ENCODE measurements around the gene ZDHHC17. TPM values are rescaled to one million over a fixed set of nuclear protein-coding genes. Genes with fewer than 3 reads are reported as not detected.
A peak's percentile ranks its signal among the peaks of the same experiment; 100 is the strongest.

Gene ZDHHC17
- total RNA-seq, 1 experiment from 2014 or later = 15.5 TPM

DNA sequence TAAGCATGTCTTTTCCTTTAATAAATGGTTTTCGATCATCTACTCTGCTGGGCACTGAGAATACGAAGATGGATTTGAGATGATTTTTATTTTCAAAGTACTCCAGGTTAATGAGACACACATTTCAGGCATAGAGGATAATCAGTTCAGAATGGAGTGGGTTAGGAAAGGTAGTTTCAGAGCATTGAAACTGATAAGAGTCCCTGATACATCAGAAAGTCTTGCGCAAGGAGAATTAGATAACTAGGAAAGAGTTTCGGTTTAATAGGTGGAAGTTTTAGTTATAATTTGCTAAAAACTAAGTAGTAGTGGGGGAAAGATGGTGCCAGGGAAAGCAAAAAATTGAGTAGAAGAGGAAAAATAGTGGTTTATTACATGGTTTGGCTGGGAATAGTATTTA, 50.1 kb downstream of the ZDHHC17 start:
- no peak for DNase-seq (ENCODE audit: low read depth)

DNA sequence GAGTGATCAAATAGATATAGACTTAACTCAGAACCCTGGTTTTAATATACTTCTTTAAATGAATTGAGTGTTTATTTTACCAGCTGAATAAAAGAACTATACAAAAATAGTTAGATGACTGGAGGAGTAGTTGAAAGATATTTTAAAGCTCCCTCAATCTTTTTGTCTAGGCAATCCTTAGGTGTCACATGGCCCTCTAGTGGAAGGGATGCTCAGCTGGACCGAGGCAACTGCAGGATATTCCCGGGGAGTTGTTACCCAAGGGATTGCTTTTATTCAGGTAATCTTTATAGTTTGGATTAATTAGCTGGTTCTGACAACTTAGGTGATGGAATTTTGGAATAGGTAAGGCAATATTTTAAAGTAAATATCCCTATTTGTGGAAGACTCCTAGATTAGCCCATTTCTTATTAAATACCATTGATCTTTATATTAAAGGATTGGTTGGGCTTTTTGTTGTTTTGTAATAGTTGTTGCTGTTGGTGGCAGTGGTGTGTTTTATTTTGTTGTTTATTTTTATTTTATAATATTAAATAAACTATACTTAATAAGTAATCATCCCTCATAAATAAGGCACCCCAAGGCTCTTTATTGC, 57.1 kb downstream of the ZDHHC17 start:
- DNase-seq (ENCODE audit: low read depth) = peak; percentile 27

DNA sequence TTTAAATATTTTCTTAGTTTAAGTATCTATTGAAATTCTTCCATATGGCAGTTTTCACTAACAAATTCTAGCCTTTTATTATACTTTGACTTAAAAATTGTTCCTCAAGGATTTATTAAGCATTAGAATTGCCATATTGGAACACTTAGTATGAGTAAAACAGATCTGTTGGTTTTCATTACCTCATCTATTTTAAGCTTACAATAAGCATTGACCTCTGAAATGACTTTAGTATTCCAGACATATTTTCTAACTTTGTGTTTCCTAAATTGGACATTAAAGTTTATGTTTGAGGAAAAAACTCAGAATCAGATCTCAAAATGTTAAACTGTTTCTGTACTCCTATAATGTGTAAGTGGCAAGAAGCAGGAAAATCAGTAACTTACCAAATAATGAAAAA, 66.5 kb downstream of the ZDHHC17 start:
- DNase-seq (ENCODE audit: low read depth) = no peak

DNA sequence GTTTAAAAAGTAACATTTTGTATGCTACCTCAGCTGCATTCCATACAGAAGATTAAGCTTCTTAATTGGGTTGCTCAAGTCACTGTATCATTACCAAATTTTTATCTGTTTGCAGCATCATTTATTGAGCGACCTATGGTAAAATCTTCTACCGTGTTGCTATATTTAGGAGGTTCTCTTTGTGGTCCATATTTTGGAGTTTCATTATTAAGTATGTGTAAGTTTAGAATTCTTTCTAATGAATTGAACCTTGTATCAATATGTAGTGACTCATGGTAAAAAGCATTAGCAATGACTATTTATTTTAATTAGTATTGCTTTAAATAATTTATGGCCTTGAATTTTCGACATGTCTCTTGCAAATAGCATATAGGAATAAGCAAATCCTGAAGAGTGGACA, 72.7 kb downstream of the ZDHHC17 start:
- DNase-seq (ENCODE audit: low read depth) = no peak

DNA sequence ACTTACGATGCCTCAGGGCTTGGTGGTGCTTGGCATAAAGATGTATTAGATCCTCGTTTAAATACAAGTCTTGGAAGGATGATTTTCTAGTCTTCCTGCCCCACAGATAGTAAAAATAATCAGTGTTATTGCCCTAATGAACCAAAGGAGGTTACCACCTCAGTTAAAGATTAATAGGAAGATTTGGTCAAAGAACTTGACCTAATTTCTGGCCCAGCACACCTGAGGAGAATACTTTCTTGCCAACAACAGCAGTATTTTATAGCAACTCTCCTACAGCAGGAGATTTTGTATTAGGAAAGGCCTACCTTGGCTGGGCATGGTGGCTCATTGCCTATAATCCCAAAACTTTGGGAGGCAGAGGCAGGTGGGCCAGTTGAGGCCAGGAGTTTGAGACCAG, 83.3 kb downstream of the ZDHHC17 start:
- no peak for DNase-seq (ENCODE audit: low read depth)

DNA sequence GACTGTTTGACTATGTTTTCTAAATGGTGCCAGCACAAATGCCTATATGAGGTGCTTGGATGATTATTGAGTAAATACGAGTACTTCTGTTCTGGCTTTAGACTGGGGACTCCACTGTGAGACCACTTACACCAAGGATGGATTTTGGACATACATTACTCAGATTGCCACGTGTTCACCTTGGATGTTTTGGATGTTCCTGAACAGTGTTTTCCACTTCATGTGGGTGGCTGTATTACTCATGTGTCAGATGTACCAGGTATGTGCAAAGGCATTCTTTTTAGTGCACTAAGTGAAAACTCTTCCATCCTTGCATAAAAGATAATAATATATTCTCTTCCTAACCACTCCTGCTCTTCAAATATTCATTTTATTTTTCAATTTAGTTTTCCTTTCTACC, 84.2 kb downstream of the ZDHHC17 start:
- DNase-seq (ENCODE audit: low read depth) = no peak

DNA sequence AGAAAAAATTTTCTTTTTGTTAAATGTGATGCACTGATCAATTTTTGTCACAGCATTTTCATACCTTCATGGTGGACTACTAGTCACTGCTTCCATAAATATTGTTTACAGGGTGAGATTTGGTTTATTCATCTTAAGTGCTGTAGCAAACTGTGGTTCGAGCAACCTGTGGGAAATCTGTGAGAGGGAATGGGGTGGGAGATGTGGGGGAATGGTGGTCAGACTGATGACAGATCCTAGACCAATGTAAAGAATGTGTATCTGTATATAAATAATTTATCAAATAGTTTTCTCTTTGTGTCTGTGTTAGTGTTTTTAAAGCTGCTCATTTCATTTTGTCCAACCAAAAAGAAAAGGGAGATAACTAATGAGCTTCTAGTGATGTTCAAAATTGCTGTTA, 88.2 kb downstream of the ZDHHC17 start:
- DNase-seq (ENCODE audit: low read depth) = no peak

DNA sequence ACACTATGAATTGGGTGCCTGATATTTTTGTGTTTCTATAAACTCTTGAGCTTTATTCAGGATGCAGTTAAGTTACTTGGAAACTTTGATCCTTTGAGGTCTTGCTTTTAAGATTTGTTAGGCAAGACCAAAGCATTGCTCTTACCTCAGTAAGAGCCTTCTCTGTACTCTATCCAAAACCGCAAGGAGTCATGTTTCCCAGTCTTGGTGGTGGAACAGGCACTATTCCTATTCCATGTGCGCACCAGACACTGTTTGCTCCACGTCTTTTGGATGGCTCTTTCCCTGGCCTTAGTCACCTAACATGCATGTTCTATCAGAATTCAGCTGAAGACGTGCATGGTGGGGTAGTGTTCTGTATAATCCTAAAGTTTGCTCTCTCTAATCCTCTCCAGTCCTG, 91.4 kb downstream of the ZDHHC17 start:
- DNase-seq (ENCODE audit: low read depth) = no peak

DNA sequence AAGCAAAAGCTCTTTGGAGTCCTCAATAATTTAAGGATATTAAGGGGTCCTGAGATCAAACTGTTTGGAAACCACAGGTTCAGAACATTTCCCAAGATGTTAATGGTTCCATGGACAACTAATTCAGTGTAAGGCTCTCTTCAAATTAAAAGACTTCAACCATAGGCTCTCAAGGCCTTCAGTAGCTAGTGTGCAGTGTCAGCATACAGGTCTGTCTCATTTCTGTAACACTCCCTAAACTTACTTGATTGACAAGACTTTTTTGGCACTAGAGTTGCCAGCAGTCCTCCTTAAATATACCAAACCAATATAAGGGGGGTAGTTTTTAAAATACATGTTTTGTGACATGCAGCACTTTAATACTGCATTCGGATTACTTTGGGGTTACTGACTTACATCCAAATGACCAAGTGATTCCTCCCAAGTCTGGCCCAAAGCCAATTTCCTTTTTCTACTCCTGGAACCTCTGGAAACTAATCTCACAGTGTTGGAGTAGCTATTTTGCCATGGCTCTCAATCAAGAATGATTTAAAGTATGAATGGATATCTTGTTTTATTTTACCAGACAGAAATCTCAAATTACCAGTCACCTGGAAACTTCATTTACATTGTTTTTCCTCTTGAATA, 92.2 kb downstream of the ZDHHC17 start:
- no peak for DNase-seq (ENCODE audit: low read depth)

DNA sequence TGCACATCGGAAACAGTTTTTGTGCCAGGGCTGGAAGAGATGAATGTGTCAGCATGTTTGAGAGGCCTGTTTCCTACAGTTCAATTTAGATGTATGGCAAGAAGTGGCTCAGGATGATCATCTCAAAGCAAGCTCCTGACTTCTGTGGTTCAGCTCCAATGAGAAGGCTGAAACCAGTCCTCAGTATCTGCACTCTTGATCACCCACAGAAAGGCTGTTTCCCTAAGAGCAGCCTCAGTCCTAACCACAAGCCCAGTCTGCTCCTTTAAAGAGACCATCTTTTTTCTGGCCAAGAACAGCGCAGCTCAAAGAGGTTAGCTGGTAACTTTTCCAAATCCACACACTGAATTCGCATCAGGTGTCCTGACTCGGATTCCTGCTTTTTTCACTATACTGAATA, 95.7 kb downstream of the ZDHHC17 start:
- DNase-seq (ENCODE audit: low read depth) = no peak

DNA sequence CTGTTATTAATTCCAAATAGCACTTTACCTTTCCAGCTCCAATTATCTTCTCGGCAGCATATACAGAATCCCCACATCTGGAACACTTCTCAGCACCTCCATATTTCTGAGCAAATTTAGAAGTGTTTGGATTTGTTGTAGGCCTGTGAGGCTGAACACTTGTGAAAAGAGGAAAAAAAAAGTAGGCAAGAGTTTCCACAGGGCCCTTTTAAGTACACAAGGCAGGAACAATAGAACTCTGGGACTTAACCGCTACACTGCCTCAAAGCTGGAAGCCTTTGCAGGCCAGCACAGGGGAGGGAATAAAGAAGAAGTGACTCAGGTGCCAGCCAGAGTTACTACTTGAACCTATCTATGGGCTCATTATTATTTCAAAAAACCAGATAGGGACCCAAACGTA, 96.3 kb downstream of the ZDHHC17 start:
- no peak for DNase-seq (ENCODE audit: low read depth)

DNA sequence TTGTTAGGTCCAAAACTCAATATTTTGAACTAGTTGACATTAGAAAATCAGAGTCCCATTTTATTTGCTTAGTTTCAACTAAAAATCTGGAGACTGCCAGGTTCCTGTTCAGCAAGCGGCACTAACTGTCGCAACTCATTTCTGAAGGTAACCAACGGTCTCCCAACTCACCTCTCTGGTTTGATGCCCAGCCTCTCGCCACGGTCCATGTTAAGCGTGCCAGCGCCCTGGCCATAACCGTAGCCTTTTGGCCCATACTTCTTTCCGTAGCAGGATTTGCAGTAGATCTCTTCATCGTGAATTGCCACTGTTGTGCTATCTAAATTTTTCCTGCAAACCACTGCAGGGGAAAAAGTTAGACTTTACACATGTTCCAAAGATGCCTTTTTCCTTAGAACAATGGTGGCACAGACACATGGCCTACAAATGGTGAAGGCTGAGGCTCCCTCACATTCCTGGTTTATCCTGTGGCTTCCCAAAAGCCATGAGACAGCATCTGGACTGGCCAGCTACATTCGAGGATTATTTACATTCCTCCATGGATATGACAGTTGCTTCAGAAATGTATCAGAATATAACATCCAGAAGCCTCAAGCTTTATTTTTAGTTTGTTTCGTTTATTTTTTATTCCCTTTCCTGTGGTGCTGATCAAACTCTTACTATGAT, 99.2 kb downstream of the ZDHHC17 start:
- DNase-seq (ENCODE audit: low read depth) = no peak

DNA sequence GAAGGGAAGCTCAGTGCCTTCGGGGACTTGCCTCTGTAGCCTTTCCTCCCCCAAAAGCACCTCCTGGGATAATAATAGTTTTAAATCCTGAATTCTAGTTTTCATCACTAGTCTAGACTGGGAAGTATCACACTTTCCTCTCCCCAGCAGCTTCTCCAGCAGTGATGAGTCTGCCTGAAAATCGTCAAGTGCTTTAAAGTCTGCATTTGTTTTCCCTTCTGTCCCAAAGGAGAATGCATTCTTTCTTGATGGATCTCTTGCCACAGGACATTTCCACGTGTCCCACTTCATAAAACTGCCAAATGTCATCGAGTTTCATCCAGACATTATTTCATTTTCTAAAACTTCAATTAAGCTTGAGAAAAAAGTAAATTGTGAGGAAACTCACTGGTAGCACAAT, 99.9 kb downstream of the ZDHHC17 start:
- no peak for DNase-seq (ENCODE audit: low read depth)

DNA sequence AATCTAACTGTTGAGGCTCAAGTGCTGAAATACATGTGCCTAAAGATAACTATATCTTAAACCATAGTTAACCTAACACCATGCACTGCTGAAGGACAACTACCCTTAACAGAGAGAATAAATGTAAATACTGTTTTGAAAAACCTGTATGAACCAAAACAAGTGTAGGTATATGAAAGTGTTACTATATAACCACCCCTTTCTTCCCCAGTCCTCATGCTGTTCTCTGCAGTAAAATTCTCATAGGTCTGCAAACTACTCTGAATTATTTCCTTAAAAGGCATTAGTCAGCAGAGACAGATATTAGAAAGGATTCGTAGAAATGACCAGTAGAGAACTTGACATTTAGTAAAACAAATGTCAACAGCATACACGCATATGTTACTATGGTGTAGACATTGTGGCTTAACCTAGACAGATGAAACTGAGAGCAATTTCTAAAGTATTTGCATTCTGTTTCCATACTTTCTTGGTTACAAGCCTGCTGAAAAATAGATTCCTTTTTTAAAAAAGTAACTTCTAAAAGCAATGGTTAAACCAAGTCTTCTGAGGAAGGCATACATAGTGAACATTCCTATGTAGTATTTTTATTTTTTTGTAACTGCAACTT, 101.0 kb downstream of the ZDHHC17 start:
- no peak for DNase-seq (ENCODE audit: low read depth)

DNA sequence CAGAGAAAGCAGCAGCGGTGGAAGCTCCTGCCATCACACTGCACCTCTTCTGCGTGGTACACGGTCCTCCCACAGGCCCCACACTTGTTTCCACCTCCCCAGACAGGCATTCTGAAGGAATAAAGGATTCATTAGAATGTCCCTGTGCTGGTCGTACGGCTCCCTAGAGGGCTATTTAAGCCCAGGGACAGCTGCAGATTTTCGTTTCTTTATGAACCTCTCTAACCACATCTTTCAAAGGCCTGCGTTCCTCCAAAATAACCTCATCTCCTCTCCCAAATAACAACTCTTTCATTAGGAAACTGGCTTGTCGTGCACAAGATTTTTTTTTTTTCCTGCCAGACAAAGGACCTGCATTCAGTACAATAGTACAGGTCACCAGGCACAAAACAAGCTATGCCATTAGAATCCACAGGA, 102.2 kb downstream of the ZDHHC17 start:
- no peak for DNase-seq (ENCODE audit: low read depth)

DNA sequence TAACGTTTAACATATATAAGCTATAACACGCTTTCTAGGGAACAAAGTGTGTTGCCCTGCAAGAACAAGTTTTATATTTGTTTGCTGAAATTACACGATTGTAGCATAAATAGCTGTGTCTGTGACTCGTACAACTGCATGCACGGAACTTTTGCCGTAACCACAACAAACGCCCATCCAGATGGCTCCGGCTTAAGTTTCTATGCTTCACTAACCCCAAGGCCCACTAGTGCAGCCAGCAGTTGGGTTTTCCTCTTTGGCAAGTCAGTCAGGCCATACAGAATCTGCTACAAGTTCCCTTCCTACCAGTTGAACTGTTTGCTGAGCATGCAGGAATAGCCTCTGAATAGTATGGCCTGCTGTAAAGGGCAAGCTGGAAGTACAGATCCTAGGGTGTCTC, 102.8 kb downstream of the ZDHHC17 start:
- no peak for DNase-seq (ENCODE audit: low read depth)

DNA sequence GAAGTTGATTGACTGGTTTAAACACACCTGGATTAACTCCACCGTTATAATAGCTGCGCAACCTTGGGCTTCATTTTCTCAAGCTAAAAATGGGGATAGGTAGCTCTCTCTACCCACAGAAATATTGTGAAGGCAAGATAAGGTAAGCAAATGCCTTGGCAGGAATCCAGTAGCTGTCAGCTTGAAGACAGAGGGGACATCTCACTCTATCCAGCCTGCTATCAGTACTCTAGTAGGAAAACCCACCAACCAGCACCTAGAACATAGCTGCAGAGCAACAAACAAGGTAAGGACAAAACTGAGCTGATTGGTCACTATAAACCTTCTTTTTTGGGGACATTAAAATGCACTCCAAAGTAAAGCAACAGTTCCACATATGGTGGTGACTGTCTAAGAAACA, 107.2 kb downstream of the ZDHHC17 start:
- DNase-seq (ENCODE audit: low read depth) = no peak

DNA sequence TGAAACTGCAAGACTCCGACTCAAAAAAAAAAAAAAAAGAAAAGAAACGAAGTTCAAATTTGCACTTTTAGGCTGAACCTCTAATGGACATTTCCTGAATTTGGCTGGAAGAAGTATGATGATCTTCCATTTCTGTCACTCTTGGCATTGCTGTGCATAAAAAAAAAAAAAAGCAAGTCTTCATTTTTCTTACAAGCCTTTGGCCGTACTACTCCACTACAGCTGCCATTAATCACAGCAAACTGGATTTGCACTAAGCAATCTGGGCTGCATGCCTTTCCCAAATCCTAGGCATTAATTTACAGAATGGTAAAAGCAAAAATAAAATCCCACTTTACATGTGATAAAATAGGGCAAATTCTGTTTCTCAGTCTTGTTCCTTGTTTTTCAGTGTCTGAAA, 107.8 kb downstream of the ZDHHC17 start:
- DNase-seq (ENCODE audit: low read depth) = no peak

DNA sequence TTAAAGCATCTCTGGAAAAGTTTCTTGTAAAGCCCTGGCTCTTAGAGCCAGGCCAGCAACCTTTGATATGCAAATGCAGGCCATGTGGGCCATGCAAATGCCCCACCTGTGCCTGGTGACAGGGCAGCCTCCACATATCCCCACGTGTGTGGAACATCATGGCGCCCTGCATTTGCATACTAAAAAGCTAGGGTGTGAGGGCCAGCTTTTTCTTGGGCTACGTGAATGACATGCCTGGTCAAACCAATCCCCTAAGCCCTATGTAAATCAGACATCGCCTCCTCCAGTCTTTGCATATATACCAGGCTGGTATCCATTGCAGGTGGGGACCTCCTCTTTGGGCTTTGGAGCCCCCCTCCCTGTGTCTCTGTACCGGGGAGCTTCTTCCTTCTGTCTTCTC, 108.5 kb downstream of the ZDHHC17 start:
- DNase-seq (ENCODE audit: low read depth) = no peak

DNA sequence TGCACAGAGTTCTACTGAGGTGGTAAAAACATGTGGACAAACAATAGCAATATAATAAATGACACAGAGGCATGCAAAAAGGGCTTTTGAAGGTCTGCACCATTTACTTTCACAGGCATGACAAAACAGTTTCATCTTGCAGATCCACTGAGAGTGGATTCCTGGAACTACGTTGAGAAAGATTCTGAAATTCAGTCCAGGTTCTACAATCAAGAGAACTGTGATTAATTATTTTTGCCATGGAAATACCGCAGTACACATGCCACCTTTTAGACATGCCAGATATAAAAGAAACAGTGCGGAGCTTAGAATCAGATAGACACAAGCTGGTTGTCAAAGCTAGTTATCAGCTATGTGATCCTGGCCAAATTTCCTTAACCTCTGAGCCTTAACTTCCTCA, 110.1 kb downstream of the ZDHHC17 start:
- DNase-seq (ENCODE audit: low read depth) = no peak

DNA sequence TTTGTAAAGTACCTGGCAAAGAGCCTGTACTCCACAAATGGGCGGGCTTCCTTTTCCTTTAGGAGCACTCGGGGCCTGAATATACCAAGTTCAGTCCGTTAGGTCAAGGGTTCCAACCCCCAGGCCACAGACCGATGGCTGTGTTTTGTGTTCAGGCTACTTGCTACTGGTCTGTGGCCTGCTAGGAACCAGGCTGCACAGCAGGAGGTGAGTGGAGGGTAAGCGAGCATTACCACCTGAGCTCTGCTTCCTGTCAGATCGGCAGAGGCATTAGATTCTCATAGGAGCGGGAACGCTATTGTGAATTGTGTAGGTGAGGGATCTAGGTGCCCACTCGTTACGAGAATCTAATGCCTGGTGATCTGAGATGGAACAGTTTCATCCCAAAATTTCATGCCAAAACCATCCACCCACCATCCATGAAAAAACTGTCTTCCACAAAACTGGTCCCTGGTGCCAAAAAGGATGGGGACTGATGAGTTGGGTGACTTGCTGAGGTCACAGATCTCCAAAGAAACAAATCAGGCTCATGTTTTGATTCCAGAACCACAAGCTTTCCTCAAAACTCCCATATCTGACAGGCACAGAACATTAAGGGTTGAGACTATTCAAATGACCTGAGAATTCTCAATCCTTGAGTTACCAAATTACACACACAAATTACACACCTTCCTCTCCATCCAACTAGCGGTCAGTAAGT, 110.7 kb downstream of the ZDHHC17 start:
- no peak for DNase-seq (ENCODE audit: low read depth)

DNA sequence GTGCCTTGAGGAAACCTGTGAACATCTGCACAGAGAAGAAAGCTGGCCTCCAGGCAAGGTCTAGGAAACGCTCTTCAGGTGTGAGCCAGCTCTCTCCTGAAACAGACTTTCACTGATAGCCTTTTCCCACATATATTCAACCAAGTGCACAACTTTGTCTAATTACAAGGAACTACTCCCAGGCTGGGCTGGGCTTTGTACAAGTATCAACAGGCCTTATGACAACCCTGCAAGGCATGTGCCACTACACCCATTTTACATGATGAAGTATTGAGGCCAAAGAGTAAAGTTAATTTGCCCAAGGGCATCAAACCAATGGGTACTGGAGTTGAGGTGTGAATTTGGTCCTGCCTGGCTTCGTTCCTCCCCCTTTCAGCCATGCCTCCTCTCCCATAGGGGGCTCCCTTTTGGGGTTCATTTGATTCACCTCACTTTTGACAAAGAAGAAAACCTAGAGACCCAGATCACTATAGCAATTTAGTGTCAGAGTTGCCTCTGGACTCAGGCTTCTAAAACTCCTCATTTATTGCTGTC, 112.8 kb downstream of the ZDHHC17 start:
- DNase-seq (ENCODE audit: low read depth) = no peak

Measured in HT1080 (cell line).